ENCODE data around the gene COPRS.

COPRS gene, protein sequence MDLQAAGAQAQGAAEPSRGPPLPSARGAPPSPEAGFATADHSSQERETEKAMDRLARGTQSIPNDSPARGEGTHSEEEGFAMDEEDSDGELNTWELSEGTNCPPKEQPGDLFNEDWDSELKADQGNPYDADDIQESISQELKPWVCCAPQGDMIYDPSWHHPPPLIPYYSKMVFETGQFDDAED

GRCh38 chr17:31858642-31859486, at the start of gene COPRS:
TSS of gene COPRS (minus strand) at chr17:31859244. CDS start at chr17:31859199, 45 bp downstream.
- peak; percentile 61 to 87 (median 65) for DNase-seq (ENCODE audit: low read depth in 3 of 3)

- no peak for DNase-seq (ENCODE audit: low read depth in 3 of 3)
Observed at GRCh38 chr17:31908386-31908785, 49.3 kb upstream of the COPRS start.

DNA sequence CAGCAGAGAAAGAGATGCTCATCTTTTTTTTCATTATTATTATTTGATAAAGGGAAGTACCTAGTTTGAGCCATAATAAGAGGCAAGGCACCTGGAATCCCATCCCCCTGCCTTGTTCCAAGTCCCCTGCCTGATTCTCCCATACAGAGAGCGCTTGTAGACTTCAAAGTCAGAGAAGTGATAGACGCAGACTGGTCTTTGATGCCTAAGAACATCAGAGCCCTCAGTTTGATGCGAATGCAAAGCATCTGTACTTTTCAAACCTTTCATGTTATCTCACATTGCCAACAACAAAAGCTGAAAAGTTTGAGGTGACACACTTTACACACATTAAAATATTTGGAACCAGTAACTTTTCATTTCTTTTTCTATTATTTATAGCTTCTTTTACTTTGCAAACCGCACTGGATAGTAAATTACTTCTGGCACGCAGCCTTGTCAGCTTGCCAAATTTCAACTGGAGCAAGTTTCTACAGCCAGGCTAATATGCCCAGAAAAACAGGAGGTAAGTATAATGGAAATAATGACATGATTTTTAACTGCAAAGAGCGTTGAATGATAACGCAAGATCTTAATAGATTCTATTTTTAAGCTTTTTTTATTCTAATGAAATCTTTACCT, 48.4 kb upstream of the COPRS start:
- no peak for DNase-seq (ENCODE audit: low read depth in 3 of 3)

DNA sequence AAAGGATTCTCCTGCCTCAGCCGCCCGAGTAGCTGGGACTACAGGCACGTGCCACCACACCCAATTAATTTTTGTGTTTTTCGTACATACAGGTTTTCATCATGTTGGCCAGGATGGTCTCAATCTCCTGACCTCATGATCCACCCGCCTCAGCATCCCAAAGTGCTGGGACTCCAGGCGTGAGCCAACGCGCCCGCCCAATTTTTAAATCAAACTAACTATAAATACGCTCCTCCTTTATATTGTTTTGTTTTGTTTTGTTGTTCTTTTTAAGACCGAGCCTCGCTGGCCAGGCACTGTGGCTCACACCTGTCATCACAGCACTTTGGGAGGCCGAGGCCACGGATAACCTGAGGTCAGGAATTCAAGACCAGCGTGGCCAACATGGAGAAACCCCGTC, 44.4 kb upstream of the COPRS start:
- no peak for DNase-seq (ENCODE audit: low read depth in 3 of 3)

DNA sequence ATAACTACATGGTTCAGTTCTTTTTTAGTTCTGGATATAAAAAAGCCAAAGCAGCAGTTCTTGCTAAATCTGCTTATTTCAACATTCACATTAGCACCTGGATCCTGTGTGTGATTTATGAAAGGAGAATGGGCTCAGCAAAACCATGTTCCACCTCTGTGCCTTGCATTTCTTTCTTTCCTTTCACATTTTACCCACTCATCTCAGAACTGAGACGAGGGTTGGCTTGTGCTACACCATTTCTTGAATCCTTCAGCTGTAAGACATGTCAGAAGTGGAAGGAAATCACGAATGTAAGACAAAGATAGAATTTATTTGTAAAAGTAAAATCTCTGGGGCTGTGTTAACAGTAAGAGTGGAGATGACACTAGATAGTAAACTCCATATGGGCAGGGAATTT, 43.6 kb upstream of the COPRS start:
- no peak for DNase-seq (ENCODE audit: low read depth in 3 of 3)

DNA sequence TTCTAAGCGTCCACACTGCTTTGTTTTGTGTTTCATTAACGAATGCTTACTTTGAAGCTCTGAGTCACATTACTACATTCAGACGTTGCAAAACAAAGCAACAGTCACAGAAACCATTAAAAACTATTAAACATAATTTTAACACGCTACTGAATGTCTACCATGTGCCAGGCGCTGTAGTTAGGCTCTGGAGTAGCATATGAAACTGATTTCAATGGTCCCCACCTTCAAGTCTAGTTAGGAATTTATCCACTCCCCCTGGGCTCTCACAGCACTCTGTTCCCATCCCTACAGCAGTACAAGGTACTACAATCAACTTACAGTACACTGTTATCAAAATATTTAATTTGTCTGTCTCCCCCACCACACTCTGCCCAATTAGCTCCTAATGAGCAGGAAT, 41.8 kb upstream of the COPRS start:
- no peak for DNase-seq (ENCODE audit: low read depth in 3 of 3)

GRCh38 chr17:31888124-31888523, 29.1 kb upstream of the COPRS start:
- no peak for DNase-seq (ENCODE audit: low read depth in 3 of 3)

DNA sequence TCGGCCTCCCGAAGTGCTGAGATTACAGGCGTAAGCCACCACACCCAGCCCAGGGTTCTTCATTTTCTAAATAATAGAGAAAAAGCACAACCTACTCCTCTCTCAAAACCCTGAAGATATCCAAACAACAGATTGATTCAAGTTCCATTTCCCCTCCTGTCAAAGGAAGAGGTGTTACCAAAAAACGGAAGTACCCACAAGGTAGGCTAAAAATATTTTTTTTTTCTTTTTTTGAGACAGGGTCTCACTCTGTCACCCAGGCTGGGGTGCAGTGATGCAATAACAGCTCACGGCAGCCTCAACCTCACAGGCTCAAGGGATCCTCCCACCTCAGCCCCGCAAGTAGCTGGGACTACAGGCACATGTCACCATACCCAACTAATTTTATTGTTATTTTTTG, 23.5 kb upstream of the COPRS start:
- no peak for DNase-seq (ENCODE audit: low read depth in 3 of 3)

DNA sequence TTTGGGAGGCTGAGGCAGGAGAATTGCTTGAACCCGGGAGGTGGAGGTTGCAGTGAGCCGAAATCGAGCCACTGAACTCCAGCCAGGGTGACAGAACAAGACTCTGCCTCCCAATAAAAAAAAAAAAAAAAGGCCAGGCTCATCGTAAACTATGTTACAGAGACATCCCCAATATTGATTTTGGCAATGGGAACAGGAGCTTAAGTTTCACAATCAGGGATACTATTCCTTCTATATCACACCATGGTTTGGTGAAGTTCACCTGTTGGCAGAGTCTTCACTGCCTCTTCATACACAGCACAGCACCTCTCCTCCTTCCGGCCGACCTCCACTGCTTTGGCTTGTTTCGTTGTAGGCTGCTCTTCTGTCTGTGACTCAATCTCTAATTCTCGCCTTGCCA, 21.3 kb upstream of the COPRS start:
- no peak for DNase-seq (ENCODE audit: low read depth in 3 of 3)

- no peak for DNase-seq (ENCODE audit: low read depth in 3 of 3)
Observed at GRCh38 chr17:31878703-31879073, 19.6 kb upstream of the COPRS start.

GRCh38 chr17:31877911-31878702, 19.1 kb upstream of the COPRS start:
- peak in 1 of 3 donors; percentile 20 for DNase-seq (ENCODE audit: low read depth in 3 of 3)

DNA sequence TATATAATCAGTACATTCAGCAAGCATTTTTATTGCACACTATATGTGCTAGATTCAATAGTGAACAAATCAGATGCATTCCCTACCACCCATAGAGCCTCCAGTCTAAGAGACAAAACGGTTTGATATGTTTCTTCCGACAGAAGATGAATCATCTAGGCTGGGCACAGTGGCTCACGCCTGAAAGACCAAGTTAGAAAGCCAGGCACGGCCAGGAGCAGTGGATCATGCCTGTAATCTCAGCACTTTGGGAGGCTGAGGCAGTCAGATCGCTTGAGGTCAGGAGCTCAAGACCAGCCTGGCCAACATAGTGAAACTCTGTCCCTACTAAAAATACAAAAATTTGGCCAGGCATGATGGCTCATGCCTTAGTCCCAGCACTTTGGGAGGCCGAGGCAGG, 18.3 kb upstream of the COPRS start:
- no peak for DNase-seq (ENCODE audit: low read depth in 3 of 3)

DNA sequence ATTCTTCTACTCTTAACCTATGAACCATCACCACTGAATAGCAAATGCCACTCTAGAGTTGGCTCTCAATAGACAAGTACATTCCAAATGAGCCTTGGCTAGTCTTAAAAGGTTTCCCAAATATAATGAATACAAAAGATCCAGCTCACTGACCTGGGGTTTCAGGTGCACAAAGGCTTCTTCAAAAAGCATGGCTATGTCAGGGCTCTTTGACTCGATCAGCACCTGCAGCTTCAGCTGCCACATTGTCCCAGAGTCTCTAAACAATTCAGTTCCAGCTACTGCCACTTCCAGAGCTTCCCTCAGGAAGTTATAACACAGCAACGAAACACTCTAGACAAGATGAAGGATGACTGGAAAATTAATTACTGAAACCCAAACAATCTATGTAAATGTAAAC, 16.0 kb upstream of the COPRS start:
- DNase-seq (ENCODE audit: low read depth in 3 of 3), result no peak

DNA sequence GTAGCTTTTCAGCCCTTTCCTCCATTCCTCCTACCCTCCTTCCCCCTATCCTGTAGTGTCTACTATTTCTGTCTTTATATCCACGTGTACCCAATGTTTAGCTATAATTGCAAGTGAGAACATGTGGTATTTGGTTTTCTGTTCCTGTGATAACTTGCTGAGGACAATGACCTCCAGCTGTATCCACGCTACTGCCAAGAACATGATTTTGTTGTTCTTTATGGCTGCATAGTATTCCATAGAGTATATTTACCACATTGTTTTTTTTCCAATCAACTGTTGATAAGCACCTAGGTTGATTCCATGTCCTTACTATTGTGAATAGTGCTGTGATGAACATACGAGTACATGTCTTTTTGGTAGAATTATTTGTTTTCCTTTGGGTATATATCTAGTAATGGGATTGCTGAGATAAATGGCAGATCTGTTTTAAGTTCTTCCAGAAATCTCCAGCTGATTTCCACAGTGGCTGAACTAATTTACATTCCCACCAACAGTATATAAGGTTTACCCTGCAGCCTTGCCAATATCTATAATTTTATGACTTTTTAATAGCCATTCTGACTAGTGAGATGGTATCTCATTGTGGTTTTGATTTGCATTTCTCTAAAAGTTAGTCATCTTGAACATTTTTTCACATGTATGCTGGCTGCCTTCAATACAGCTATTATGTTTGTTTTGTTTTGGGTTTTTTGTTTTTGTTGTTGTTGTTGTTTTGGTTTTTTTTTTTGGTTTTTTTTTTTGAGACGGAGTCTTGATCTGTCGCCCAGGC, 10.9 kb upstream of the COPRS start:
- DNase-seq (ENCODE audit: low read depth in 3 of 3), result no peak

GRCh38 chr17:31869031-31869430, 10.0 kb upstream of the COPRS start:
- DNase-seq (ENCODE audit: low read depth in 3 of 3), result no peak

DNA sequence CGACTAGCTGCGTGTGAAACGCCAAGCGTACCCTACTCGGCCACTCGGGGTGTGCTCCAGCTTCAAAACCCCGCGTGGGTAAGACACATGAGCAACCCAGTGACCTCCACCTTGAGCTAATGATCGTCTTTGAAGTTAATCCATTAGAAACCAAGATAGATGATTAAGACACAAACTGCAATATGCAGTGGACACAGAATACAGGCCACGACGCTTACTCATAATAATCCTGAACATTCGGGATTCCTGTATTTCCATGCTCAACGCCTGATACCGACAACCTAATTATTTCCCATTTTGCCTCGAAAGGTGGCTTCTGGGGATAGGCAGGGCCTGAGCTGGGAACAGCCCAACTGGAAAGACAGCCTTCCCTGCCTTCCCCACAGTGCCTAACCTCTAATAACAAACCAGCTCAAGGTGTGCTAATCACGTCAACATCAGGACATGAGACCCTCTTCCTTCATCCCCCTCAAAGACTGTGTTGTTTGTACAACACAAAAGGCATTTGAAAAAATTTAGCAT, 504 bp upstream of the COPRS start:
- no peak for DNase-seq (ENCODE audit: low read depth in 3 of 3)

DNA sequence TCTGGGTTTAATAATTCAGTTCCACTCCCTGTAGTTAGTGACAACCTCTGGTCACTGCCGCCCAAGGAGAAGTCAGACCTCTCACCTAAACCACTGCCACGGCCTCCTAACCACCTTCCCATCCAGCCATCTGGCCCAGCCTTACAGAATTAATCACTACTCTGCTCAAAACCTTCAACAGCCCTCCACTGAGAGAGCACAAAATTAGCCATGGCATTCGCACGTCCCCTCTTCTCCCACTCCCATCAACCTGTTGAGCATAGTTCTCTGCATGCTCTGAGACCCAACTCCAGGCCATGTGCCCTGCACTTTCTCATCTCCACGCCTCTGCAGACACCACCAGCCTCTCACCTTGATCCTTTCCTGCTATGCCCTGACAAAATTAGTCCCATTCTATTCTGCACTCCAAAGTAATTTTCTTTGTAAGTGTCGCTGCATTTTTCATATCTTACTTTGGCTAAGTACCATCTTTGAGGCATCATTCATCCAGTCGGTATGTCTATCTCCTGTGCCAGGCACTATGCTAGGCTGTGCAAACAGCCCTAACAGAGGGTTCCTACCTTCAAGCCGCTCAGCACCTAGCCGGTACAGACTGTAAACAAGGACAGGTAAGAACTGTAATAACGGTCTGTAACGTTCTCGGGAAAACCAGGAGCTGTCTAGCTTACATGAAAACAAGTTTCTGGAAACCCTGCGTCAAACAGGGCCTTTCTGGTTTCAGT, 963 bp downstream of the COPRS start:
- DNase-seq (ENCODE audit: low read depth in 3 of 3), result no peak

- DNase-seq (ENCODE audit: low read depth in 3 of 3), result no peak
Observed at GRCh38 chr17:31856750-31857149, 2.3 kb downstream of the COPRS start.

DNA sequence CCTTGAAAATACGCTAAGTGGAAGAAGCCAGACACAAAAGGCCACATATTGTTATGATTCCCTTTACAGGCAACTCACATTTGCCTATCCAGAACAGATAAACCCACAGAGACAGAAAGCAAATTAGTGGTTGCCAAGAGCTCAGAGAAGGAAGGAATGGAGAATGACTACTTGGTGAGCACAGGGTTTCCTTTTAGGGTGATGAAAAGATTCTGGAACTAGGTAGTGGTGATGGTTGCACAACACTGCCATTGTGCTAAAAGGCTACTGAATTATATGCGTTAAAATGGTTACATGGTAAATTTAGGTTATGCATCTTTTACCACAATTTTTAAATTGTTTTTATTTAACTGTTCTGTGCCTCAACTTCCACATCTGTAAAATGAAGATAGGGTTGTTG, 4.4 kb downstream of the COPRS start:
- no peak for DNase-seq (ENCODE audit: low read depth in 3 of 3)

DNA sequence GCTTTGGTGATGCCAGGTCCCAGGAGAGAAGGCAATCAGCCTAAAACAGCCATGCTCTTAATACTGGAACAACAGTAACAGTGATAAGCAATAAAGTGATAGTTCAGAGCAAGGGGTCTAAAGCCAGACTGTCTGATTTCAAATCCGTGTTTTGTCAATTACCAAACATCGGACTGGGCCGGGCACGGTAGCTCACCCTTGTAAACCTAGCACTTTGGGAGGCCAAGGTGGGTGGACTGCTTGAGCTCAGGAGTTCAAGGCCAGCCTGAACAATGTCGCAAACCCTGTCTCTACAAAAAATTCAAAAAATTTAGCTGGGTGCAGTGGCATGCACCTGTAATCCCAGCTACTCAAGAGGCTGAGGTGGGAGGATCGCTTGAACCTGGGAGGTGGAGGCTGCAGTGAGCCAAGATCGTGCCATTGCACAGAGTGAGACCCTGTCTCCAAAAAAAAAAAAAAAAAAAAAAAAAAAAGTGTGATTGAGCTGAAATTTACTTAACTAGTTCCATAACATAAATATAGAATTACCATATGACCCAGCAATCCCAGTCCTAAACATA, 5.1 kb downstream of the COPRS start:
- DNase-seq (ENCODE audit: low read depth in 3 of 3), result no peak
